GM18870 (cell line): ENCODE results near the gene DUSP12.
A peak's percentile ranks its signal among the peaks of the same experiment; 100 is the strongest.
"Not testable (repeated sequence)": the region's sequence is repeated elsewhere in the genome, so short reads cannot be mapped to it uniquely, and the experiment has no call there.

Experiments used
- ATAC-seq: cut with Tn5 transposase; IDR thresholded peaks from one replicate; pipeline ENCODE4 v1.9.1; 2021; ENCODE audit warnings: moderate library complexity; ENCODE audit not compliant: unreplicated experiment

The DUSP12 gene

GRCh38 chr1:161749509-161750407, at the start of gene DUSP12:
TSS of gene DUSP12 (plus strand) at chr1:161749786. CDS start at chr1:161749802, 16 bp downstream.
- ATAC-seq, result peak; percentile 89

GRCh38 chr1:161702250-161702649, 47.3 kb upstream of the DUSP12 start:
- no peak for ATAC-seq

- ATAC-seq, result no peak
Measured at GRCh38 chr1:161705537-161705936, 44.0 kb upstream of the DUSP12 start.

GRCh38 chr1:161706113-161706481, 43.5 kb upstream of the DUSP12 start:
- peak; percentile 11 for ATAC-seq

DNA sequence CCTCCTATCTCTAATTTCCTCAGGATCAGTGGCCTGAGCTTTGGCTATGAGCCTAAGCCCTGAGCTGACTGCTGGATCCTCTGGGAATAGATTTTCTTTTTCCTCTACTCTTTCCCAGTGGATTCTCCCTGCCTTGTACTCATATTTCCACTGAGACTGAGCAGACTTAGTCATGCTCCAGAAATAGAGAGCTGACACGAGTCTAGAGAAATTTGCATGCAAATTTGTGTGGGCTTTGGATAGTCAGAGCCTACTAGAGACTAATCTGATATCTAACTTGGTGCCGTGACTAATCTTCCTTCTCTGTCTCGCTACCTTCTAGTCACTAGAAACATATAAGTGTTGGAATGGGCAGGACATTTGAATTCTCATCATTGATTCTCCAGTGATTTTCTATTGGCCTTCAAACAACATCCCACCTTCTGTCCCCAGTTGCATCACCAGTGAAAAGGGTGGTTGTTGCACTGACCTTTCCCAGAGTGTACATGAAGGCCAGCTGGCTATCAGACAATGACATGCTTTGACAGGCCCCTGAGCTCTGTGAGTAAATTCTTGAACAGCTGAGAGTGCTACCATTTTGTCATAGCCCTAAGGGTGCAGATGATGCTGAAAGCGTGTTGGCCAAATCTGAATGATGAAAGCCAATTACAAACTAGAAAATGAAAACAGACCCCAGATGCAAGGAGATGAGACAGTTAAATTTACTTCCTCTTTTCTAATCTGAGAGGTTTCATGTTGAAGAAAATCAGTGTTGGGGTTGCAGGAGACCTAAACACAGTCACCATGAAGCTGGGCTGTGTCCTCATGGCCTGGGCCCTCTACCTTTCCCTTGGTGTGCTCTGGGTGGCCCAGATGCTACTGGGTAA, 42.9 kb upstream of the DUSP12 start, which contains the start of gene FCRLA:
Gene FCRLA (plus strand): TSS at position 748 of the 866 bp plus-strand sequence. CDS start 36 bp downstream, at position 784.
- ATAC-seq, result peak; percentile 69

GRCh38 chr1:161707503-161707902, 42.1 kb upstream of the DUSP12 start:
- no peak for ATAC-seq

DNA sequence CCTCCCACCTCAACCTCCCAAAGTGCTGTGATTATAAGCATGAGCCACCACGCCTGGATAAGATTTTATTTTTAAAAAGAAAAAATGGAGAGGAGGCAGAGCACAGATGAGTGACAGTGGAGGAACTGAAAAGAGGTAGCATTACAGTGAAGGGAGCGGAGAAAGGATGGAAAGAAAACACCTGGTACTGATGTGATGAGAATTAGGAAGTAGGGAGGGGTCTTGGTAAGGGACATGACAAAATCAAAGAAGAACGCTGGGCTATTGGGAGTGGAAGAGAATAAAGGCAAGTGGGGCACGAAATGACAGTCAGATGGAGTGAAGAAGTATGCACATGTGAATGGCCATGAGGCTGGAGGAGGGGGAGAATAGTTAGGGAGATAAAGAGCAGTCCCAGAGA, 40.2 kb upstream of the DUSP12 start:
- no peak for ATAC-seq

DNA sequence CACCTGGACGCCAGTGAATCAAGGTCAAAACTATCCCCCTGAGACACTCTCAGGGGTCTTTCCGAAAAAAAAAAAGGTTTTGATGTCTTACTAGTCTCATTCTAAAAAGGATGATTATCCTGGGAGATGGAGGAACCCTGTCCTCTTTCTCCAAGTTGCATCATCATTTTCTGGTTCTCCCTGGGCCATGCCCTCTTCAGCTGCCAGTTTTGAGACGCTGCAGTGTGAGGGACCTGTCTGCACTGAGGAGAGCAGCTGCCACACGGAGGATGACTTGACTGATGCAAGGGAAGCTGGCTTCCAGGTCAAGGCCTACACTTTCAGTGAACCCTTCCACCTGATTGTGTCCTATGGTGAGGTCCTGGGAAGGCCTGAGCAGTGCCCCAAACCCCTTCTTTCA, 39.0 kb upstream of the DUSP12 start:
- no peak for ATAC-seq

DNA sequence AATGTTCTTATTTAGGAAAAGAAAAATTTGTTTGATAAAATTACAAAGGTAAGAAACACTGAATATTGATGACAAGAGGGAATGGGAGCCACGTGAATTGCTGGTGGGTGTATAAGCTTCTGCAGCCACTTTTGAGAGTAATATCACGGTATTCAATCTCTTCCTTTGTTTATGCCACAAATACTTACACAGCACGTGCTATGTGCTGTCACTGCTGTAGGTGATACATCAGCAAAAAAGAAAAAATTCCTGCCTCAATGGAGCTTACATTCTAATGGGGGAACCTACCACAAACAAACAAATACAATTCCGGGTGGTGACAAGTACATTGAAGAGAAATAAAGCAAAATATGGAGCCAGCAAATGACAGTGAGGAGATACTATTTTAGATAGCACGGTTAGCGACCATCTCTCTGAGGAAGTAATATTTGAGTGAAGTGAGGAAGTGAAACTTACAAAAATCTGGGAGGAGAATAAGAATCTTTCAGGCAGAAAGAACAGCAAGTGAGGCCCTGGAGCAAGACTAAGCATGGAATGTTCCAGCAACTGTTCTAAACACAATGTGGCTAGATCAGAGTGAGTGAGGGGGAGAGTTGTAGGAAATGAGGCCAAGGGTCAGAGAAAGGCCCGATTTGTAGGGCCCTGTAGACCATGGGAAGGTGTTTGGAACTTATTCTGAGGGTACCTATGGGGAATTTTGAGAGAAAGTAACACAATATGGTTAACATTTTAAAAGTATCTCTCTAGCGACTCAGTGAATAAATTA, 30.8 kb upstream of the DUSP12 start:
- ATAC-seq, result peak; percentile 63

DNA sequence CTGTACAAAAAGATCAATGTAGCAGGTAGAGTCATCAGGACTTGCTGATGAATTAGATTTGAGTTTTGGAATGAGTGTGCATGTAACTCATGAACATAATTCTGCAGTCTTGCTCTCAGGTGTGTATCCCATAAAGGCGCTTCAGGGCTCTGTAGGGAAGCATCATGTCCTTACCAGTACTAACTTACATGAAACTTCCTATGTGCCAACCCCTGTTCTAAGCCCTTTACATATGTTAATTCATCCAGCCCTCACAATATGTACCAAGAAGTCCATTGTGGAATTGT, 30.3 kb upstream of the DUSP12 start:
- ATAC-seq, result peak; percentile 33

DNA sequence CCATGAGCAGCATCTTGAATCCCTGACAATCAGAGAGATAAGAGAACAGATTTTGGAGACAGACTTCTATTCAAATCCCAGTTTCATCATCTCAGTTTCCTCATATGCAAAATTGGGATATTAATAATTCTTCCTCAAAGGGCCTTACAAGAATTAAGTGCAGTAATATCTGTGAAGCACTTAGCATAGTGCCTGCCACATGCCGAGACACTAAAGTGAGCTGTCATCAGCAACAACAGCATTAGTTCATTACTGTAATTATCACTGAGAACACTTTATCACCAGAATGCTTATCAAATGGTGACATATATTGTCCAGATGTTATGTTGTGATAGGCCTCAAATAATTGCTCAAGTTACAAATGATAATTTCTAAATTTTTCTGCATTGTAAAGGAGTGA, 29.2 kb upstream of the DUSP12 start:
- ATAC-seq, result no peak

GRCh38 chr1:161720956-161721737, 28.4 kb upstream of the DUSP12 start, which contains the start of gene FCRLB:
TSS of gene FCRLB (plus strand) at chr1:161721544. CDS start at chr1:161722673, 1,129 bp downstream.
- ATAC-seq, result no peak

DNA sequence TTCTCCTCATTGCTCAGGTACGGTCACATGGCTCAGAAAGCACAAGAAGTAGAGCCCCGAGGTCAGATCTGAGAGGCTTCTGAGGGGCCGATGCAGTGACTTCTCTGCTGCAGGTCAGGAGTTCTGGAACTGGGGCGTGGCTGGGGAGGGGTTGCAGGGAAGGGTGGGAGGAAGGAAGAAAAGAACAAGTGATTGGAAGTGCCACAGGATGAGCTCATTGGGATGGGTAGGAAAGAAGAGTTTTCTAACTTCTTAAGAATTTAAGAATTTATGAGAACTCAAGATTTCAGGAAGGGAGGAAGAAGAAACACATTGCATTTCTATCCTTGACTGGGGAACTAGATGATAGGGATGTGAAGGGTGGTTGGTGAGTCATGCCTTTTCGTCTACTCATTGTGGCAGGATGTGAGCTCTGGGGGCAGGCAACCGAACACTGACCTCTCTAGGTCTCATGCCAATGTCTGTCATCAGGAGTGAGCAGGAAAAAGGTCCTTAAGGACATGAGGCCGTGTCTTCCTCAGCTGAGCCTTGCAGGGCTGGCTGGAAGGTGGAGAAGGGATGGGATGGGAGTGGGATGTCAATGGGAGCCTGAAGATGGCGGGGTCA, 27.7 kb upstream of the DUSP12 start:
- no peak for ATAC-seq

DNA sequence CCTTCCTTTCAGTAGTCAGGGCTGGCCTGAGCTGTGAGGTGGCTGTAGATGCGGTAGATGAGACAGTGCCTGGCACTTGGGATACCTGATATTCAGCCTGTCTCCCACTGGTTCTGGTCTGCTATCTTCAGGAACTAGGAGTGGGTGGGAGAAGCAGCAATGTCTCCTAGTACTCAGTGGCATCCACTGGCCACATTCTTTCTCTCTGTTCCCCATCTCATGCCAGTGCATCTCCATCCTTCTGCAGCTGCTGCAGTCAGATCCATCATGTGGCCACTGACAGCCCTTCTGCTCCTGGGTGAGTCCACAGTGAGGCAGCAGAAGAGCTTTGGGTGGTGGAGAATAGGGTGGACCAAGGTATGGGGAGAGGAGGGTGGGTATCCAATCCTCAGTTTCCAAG, 27.2 kb upstream of the DUSP12 start:
- no peak for ATAC-seq

DNA sequence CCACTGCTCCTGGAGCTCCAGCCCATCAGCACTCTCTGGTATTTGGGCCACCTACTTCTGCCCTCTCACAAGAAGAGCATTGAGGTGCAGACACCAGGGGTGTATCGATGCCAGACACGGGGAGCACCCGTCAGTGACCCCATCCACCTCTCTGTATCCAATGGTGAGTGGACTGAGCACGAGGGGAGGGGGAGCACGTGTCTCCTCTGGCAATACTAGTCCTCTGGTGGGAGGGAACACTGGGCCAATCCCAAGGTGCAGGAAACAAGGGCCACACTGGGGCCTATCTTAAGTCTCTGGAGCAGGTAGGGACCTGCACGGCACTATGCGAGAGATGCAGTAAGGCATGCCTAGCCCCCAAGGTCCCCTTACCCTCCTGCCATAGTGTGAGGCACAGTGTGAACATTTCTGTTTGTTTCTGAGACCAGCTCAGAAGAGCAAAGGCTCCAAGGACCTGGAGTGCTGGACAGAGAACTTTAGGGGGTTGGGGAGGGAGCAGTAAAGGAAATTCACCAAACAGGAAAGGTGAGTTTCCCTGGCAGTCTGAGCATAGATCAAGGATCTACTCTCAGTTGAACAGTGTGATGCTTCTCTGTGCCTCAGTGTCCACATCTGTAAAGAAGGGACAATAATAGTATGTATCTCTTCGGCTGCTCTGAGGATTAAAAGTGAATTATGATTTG, 26.0 kb upstream of the DUSP12 start:
- ATAC-seq, result no peak

DNA sequence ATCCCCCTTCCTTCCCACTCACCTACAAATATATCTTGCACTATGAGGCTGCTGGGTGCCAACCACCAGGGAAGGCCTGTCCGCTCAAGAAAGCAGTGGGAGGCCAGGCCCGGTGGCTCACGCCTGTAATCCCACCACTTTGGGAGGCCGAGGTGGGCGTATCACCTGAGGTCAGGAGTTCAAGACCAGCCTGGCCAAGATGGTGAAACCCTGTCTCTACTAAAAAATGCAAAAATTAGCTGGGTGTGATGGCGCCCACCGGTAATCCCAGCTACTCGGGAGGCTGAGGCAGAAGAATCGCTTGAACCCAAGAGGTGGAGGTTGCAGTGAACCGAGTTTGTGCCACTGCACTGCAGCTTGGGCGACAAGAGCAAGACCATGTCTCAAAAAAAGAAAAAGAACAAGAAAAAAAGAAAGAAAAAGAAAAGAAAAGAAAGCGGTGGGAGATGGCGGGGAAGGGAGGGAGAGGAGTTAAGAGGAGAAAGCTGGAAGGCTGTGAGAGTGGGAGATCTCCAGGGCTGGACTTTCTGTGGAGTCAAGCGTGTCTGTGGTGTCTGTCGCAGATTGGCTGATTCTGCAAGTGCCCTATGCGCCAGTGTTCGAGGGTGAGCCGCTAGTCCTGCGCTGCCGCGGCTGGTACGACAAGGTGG, 24.2 kb upstream of the DUSP12 start:
- not testable (repeated sequence) for ATAC-seq

- ATAC-seq, result no peak
Measured at GRCh38 chr1:161725908-161726472, 23.6 kb upstream of the DUSP12 start.

- no peak for ATAC-seq
Measured at GRCh38 chr1:161726473-161727255, 22.9 kb upstream of the DUSP12 start.
